Esophagus (tissue), 2 donors: Measurements from ENCODE around the gene ITIH5. TPM values are rescaled to one million over a fixed set of nuclear protein-coding genes. Genes with fewer than 3 reads are reported as not detected.
A peak's percentile ranks its signal among the peaks of the same experiment; 100 is the strongest.

Experiments
- H3K27ac ChIP-seq, 2 donors: one replicate each; pipeline ENCODE4 v1.5.1; 2013; ENCODE audit warnings: low read depth in 2 of 2, mild to moderate bottlenecking in 2 of 2, inconsistent platforms in 1 of 2, low read length in 1 of 2, moderate library complexity in 1 of 2
- H3K27me3 ChIP-seq, 2 donors: one replicate each; pipeline ENCODE4 v1.6.1; 2013; ENCODE audit warnings: low read length in 2 of 2, control low read depth in 1 of 2, mild to moderate bottlenecking in 1 of 2; ENCODE audit not compliant: insufficient read depth in 2 of 2, control insufficient read depth in 1 of 2
- H3K36me3 ChIP-seq, 2 donors: one replicate each; pipeline ENCODE4 v1.6.1; 2013; ENCODE audit warnings: low read length in 1 of 2; ENCODE audit not compliant: control insufficient read depth in 2 of 2, insufficient read depth in 2 of 2
- H3K4me1 ChIP-seq, 2 donors: one replicate each; pipeline ENCODE4 v1.6.1; 2013; ENCODE audit warnings: low read length in 1 of 2; ENCODE audit not compliant: control insufficient read depth in 2 of 2, insufficient read depth in 2 of 2
- H3K4me3 ChIP-seq, 2 donors: one replicate each; pipeline ENCODE4 v1.5.1; 2013; ENCODE audit warnings: low read length in 2 of 2, mild to moderate bottlenecking in 2 of 2, low read depth in 1 of 2, moderate library complexity in 1 of 2
- H3K9me3 ChIP-seq, 2 donors: one replicate each; pipeline ENCODE4 v1.6.1; 2013; ENCODE audit warnings: mild to moderate bottlenecking in 2 of 2, low read depth in 1 of 2, low read length in 1 of 2, moderate library complexity in 1 of 2; ENCODE audit not compliant: control insufficient read depth in 2 of 2, insufficient read depth in 1 of 2
- WGBS, 2 donors: extraction: QIAGEN DNeasy Blood & Tissue Kit; methylation state at CpG; one replicate each; pipeline ENCODE4 v1.1.7; 2013; 5-methylcytosine and 5-hydroxymethylcytosine counted together
- polyA plus RNA-seq, 2 donors: library from polyadenylated mRNA; stranded (reverse); fragments of 200-250 nt; gene quantifications; one replicate each; pipeline ENCODE4 v1.2.3, GENCODE V29; 2013
- donor health status: healthy with polysubstance abuse.
- donor health status: Bipolar disorder and iron deficiency.

ITIH5 gene
- polyA plus RNA-seq, 2 donors = 2.6 to 4.4 TPM

DNA sequence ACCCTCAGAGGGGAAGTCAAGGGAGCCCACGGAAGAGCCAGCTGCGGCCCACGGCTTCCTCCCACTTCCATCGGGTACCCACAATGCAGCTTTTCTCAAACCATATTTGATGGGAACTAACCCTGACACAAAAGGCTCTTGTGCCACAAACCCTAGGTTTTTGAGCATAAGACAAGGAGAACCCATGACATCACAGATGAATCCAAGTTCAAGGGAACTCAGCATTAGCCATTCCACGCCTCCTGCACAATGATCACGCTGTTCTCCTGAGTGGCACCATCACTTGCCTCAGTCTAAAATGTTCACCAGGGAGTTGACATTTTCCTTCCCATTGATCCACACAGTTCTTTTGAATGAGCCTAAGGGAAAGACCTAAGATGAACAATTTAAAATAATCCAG lies 70.4 kb downstream of the ITIH5 start:
- 82 to 85% methylated on average over 6 of the region's 6 CpGs for WGBS, 2 donors
- Histone ChIP-seq H3K4me1 (peaks cover 0 to 2% of the 10 kb centered on the region in 2 donors), H3K9me3 (no peaks in the 10 kb centered on the region), H3K36me3 (no peaks in the 10 kb centered on the region), H3K27me3 (no peaks in the 10 kb centered on the region), H3K4me3 (no peak overlapping the region), H3K27ac (no peak overlapping the region)

DNA sequence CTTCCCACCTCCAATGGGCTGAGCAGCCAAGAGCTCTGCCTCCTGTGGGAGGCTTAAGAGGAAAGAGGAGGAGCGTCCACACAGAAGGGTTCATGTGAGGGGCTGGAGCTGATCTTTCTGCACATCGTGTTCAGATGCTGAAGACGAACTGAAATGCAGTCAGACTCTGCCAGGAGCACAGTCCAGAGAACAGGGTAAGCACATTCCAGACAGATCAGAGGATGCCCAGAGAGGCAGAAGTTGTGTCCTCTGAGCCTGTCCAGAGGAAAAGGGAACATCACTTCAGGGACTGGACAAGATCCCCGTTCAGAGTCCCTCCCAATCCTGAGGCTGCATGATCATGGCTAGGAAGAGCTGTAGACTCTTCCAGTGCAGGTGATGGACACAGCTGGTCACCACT lies 72.9 kb downstream of the ITIH5 start:
- 70 to 77% methylated on average over 4 of the region's 4 CpGs for WGBS, 2 donors
- no peak overlapping the region for H3K4me3 ChIP-seq
- H3K27me3 ChIP-seq = no peaks in the 10 kb centered on the region
- no peaks in the 10 kb centered on the region for H3K9me3 ChIP-seq
- no peaks in the 10 kb centered on the region for H3K36me3 ChIP-seq
- peaks cover 0 to 2% of the 10 kb centered on the region in 2 donors for H3K4me1 ChIP-seq
- no peak overlapping the region for H3K27ac ChIP-seq

DNA sequence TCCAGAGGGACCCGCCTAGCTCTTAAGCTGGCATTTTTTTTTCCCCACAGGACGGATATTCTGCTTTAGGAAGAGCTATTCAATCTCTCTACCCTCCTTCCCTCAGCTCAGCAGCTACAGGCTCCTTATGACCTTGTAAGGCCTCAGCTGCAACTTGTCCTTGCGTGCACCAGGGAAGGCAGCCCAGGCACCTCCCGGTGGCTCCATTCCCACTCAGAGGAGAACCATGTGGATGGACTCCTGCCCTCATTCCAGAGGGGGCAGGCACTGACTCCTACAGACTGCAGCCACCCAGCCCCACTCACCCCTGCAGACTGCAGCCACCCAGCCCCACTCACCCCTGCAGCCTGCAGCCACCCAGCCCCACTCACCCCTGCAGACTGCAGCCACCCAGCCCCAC lies 73.7 kb downstream of the ITIH5 start:
- Histone ChIP-seq H3K36me3 (no peaks in the 10 kb centered on the region), H3K27me3 (no peaks in the 10 kb centered on the region), H3K4me1 (peaks cover 0 to 2% of the 10 kb centered on the region in 2 donors), H3K4me3 (no peak overlapping the region), H3K9me3 (no peaks in the 10 kb centered on the region), H3K27ac (peak overlapping the region; percentile 50 to 73)
- WGBS, 2 donors = 33 to 34% methylated on average over 4 of the region's 4 CpGs

DNA sequence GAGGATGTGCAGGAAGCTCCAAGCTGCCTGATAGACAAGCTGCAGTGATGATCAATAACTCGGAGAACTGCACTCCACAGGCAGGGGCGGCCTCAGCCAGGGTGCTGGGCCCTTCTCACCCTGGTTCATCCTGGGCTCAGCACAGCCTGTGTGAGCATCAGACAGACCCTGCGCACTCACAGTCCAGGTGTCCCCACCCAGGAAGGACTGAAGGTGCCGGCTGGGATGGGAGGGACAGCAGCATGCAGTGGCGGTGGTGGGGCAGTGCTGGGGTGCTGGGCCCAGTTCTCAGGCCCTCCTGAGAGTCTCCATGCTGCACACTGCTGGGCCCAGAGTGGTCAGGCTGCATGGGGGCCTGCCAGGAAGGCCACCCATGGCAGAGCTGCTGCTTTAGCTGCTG lies 74.1 kb downstream of the ITIH5 start:
- Histone ChIP-seq H3K36me3 (no peaks in the 10 kb centered on the region), H3K27ac (peak overlapping the region; percentile 50 to 73), H3K9me3 (no peaks in the 10 kb centered on the region), H3K27me3 (no peaks in the 10 kb centered on the region), H3K4me1 (peaks cover 0 to 2% of the 10 kb centered on the region in 2 donors), H3K4me3 (no peak overlapping the region)
- 71 to 73% methylated on average over 5 of the region's 5 CpGs for WGBS, 2 donors

DNA sequence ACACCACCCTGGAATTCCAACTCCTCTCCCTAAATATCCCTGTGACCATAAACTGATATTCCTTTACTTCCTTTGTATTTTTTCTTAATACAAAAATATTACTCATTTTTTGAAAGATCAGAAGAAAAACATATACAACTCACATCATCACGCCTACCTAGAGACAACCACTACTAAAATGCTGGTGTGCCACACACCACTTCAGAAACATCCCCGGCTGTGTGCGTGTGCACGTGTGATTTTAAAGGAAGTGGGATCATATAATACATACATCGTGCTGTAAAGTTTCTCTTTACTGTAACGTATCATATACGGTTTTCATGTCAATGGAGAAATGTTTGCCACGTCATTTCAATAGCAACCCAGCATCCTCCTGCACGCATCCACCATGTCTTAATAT lies 76.5 kb downstream of the ITIH5 start:
- no peak overlapping the region for H3K4me3 ChIP-seq
- peaks cover 0 to 2% of the 10 kb centered on the region in 2 donors for H3K4me1 ChIP-seq
- H3K9me3 ChIP-seq = no peaks in the 10 kb centered on the region
- no peaks in the 10 kb centered on the region for H3K27me3 ChIP-seq
- 86 to 90% methylated on average over 9 of the region's 9 CpGs for WGBS, 2 donors
- H3K27ac ChIP-seq = no peak overlapping the region
- H3K36me3 ChIP-seq = no peaks in the 10 kb centered on the region

DNA sequence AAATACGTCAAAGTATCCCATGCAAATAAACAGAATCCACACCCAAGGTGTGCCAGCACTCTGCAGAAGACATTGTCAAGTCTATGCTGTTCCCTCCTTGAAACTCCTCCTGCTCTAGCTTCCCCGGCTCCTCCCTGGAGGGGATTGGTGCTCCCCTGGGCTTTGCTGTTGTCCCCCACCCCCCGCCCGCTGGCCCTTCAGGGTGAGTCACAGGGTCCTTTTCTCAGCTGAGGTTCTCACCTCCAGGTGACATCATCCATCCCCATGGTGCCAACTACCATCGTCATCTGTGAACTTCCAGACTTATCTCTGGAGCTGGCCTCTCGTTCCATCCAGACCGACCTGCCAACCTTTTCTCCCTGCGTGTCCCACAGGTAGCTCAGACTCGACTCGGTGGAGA lies 77.0 kb downstream of the ITIH5 start:
- 84 to 90% methylated on average over 10 of the region's 10 CpGs for WGBS, 2 donors

DNA sequence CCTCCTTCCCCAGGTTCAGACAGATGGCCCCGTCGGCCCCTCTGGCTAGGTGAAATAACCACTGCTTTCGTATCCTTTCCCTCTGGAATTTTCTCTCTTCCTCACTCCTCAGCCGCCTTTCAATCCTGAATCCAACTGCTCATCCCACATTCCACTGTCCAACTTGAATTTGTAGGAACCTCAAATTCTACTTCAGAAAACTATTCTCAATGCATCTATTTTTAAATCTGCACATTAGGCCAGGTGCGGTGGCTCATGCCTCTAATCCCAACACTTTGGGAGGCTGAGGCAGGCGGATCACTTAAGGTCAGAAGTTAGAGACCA lies 78.9 kb downstream of the ITIH5 start:
- Histone ChIP-seq H3K36me3 (no peaks in the 10 kb centered on the region), H3K9me3 (no peaks in the 10 kb centered on the region), H3K27ac (no peak overlapping the region), H3K4me1 (peaks cover 0 to 1% of the 10 kb centered on the region in 2 donors), H3K27me3 (no peaks in the 10 kb centered on the region), H3K4me3 (no peak overlapping the region)
- WGBS, 2 donors = 94 to 97% methylated on average over 4 to 6 of the region's 6 CpGs

More for the DNA sequence above, 77.0 kb downstream of the ITIH5 start:
- no peaks in the 10 kb centered on the region for H3K36me3 ChIP-seq
- H3K4me1 ChIP-seq = peaks cover 0 to 2% of the 10 kb centered on the region in 2 donors
- no peaks in the 10 kb centered on the region for H3K27me3 ChIP-seq
- no peak overlapping the region for H3K27ac ChIP-seq
- H3K4me3 ChIP-seq = no peak overlapping the region
- no peaks in the 10 kb centered on the region for H3K9me3 ChIP-seq

DNA sequence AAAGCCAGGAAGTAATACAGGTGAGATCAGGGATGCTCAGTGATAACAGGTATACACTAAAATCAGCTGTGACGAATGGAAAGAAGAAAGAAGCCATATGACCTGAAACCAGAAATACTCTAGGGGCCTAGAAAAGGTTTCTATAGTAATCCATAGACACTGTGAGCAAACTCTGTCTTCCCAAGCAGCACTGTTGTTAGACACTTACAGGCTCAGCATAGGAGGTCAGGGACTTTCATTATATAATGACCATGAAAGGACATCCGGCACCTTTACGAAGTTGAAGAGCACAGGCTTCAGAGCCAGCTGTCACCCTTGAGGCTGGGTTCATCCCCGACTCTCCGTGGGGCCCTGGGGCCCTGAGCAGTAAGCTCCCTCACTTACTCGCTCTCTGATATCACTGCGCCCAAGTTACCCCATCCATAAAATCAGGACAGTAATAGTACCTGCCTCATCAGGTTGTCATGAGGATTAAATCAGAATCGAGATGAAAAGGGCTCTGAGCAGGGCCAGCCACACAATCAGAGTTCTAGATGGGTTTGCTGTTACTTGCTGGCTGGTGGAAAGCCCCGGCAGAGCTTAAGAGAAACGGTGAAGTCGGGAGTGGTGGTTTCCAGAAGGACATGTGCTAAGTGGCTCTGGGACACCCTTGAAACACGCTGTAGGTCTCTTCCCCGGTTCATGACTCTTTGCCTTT lies 79.5 kb downstream of the ITIH5 start:
- no peaks in the 10 kb centered on the region for H3K4me1 ChIP-seq
- WGBS, 2 donors = 78 to 89% methylated on average over 13 of the region's 13 CpGs
- no peaks in the 10 kb centered on the region for H3K27me3 ChIP-seq
- no peak overlapping the region for H3K4me3 ChIP-seq
- H3K36me3 ChIP-seq = no peaks in the 10 kb centered on the region
- no peaks in the 10 kb centered on the region for H3K9me3 ChIP-seq
- no peak overlapping the region for H3K27ac ChIP-seq

DNA sequence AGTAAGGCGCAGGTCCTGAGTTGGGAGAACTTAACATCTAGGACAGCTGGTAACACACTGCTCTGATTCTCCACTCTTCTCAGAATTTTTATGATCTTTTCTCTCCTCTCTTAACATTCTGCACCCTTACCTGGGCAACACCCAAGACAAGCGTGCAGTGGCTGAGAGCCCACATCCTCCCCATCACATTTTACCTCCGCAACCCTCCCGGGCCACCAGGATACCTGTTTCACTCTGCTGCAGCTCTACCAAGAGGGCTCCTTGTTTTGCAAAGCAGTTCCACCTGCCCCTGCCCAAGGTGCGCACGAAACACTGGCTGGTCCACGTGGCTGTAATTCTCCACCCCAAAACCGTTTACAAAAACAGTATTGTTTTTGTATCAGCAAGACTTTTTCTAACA lies 81.5 kb downstream of the ITIH5 start:
- Histone ChIP-seq H3K4me3 (no peak overlapping the region), H3K4me1 (no peaks in the 10 kb centered on the region), H3K27me3 (no peaks in the 10 kb centered on the region), H3K36me3 (no peaks in the 10 kb centered on the region), H3K27ac (no peak overlapping the region), H3K9me3 (no peaks in the 10 kb centered on the region)
- WGBS, 2 donors = 80 to 82% methylated on average over 8 of the region's 8 CpGs

DNA sequence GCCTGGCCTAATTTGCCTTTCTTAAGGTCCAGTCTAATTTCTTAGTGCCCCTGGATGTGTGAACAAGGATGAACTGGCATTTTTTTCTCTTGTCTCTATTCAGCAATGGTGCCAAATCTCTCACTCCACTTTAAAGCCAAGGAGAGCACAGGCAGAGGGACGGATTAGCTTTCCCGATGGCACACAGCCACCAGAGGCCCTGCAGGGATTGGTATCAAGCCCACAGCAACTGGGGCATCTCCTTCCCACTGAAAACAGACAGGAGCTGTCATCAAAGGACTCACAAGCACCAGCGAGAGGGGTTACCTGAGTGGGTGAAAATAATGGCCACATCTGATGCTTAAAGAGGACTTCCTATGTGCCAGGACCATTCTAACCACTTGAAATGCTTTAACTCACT lies 83.1 kb downstream of the ITIH5 start:
- Histone ChIP-seq H3K27ac (no peak overlapping the region), H3K4me3 (no peak overlapping the region), H3K9me3 (no peaks in the 10 kb centered on the region), H3K4me1 (no peaks in the 10 kb centered on the region), H3K36me3 (peaks cover 0 to 2% of the 10 kb centered on the region in 2 donors), H3K27me3 (no peaks in the 10 kb centered on the region)
- WGBS, 2 donors = 43 to 74% methylated on average over 3 of the region's 3 CpGs
